GM21447 (cell line): ENCODE data around the gene ASB10.

Experiments used
- ATAC-seq: cut with Tn5 transposase; IDR thresholded peaks from one replicate; pipeline ENCODE4 v1.9.1; 2021; ENCODE audit not compliant: unreplicated experiment

The ASB10 gene

GRCh38 chr7:151167197-151167961 is 19.7 kb downstream of the ASB10 start, which contains the start of gene GBX1:
GBX1 (minus strand) TSS chr7:151167694; CDS start chr7:151167548, 146 bp downstream.
- no peak for ATAC-seq

- ATAC-seq, result no peak
These were observed 20.3 kb downstream of the ASB10 start for GRCh38 chr7:151166629-151167196.

- no peak for ATAC-seq
These were observed 25.3 kb downstream of the ASB10 start for GRCh38 chr7:151161757-151162156.

- no peak for ATAC-seq
These were observed 29.3 kb downstream of the ASB10 start for GRCh38 chr7:151157645-151158329.

GRCh38 chr7:151152643-151153513 is 34.2 kb downstream of the ASB10 start:
- no peak for ATAC-seq

GRCh38 chr7:151150388-151150787 is 36.7 kb downstream of the ASB10 start:
- ATAC-seq, result no peak

GRCh38 chr7:151148319-151149259 is 38.5 kb downstream of the ASB10 start:
- ATAC-seq, result no peak

- ATAC-seq, result no peak
These were observed 40.3 kb downstream of the ASB10 start for GRCh38 chr7:151146761-151147160.

- no peak for ATAC-seq
These were observed 42.7 kb downstream of the ASB10 start for GRCh38 chr7:151144387-151144786.

GRCh38 chr7:151143261-151144015 is 43.6 kb downstream of the ASB10 start:
- ATAC-seq, result no peak

GRCh38 chr7:151142686-151143040 is 44.4 kb downstream of the ASB10 start:
- ATAC-seq, result no peak

- no peak for ATAC-seq
These were observed 45.0 kb downstream of the ASB10 start for GRCh38 chr7:151141855-151142685.

GRCh38 chr7:151141311-151141854 is 45.7 kb downstream of the ASB10 start:
- no peak for ATAC-seq

GRCh38 chr7:151140826-151141225 is 46.2 kb downstream of the ASB10 start:
- ATAC-seq, result no peak

- no peak for ATAC-seq
These were observed 47.3 kb downstream of the ASB10 start for GRCh38 chr7:151139791-151140190.

- ATAC-seq, result no peak
These were observed 47.8 kb downstream of the ASB10 start for GRCh38 chr7:151139071-151139790.

- ATAC-seq, result no peak
These were observed 48.7 kb downstream of the ASB10 start for GRCh38 chr7:151138153-151138851.
